Measurements from ENCODE around the gene LHX3.

DNA sequence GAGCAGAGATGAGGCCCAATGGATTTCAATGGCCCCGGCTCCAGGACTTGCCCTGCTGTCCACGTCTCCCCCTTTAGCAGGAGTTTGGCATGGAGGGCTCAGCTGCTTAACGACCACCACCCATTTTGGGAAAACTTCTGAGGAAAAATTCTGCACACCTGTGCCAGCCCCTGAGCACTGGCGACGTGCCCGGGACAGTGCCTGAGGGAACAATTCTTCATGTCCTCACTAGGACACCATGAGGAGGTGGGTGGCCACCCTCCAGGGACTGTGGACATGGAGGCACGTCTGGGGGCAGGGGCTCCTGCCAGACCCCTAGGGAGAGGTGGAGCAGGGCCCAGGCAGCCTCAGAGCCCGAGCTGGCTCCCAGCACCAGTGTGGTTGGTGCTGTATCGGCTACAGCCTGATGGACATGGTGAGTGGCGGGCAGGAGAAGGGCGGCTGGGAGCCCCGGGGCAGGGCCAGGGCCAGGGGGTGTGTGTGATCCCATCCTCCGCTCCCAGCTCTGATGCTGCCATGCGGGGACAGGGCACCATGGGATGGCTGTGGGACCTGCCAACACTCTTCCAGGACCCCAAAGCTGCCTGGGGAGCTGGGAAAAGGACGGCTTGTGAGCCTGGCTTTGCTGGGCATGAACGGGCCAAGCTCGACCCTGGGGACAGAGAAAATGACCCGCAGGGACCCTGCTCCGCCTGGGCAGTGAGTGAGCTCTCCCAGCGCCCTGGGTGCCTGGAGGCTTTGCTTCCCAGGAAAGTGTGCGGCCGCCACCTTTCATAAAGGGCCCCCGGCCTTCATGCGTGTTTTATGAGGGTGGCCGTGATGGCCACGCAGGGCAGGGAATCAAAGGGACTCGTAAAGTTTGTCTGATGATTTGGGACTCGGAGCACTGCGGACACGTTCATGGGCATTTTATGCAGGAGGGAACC lies 44.3 kb upstream of the LHX3 start:
- TF ChIP-seq, protein P1, sequence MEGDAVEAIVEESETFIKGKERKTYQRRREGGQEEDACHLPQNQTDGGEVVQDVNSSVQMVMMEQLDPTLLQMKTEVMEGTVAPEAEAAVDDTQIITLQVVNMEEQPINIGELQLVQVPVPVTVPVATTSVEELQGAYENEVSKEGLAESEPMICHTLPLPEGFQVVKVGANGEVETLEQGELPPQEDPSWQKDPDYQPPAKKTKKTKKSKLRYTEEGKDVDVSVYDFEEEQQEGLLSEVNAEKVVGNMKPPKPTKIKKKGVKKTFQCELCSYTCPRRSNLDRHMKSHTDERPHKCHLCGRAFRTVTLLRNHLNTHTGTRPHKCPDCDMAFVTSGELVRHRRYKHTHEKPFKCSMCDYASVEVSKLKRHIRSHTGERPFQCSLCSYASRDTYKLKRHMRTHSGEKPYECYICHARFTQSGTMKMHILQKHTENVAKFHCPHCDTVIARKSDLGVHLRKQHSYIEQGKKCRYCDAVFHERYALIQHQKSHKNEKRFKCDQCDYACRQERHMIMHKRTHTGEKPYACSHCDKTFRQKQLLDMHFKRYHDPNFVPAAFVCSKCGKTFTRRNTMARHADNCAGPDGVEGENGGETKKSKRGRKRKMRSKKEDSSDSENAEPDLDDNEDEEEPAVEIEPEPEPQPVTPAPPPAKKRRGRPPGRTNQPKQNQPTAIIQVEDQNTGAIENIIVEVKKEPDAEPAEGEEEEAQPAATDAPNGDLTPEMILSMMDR (IDR thresholded peaks at IDR 0.05; ENCODE audit: low read length): no peak
- TF ChIP-seq EZH2 (optimal IDR thresholded peaks at IDR 0.05; ENCODE audit: low read depth, low read length) (no peak), EZH2phosphoT487 (IDR thresholded peaks at IDR 0.05; ENCODE audit: low read length) (no peak)
